Measurements from ENCODE around the gene ANKRD18A.

The ANKRD18A gene

DNA sequence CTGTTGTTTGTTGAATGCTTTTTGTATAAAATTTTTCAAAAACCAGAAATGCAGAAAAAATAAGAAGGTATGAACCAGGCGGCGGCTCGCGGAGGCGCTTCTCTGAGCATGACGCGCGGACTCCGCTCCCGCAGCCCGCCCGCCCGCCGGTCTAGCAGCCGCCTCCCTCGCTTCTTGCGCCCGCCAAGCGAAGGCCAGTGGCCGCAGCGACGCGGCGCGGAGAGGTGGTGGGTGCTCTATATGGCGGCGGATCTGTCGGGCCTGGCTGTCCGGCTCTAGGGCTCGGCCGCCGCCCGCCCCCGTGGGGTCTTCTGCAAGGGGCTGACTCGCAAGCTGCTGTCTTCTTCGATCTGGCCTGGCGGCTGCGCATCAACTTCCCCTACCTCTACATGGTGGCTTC lies 93.8 kb downstream of the ANKRD18A start:
- no peak for DNase-seq

GRCh38 chr9:38523121-38523520 lies 97.3 kb downstream of the ANKRD18A start:
- DNase-seq: no peak

- no peak for DNase-seq
These were observed 98.6 kb downstream of the ANKRD18A start for GRCh38 chr9:38521762-38522161.
